Neutrophil (primary cell): ENCODE results near the gene SHC1.

Experiments used
- H3K27ac ChIP-seq: fragments of 200-600 bp; sonication (generic); 2 replicates; pipeline ENCODE4 v1.5.1; 2016; ENCODE audit warnings: mild to moderate bottlenecking, moderate library complexity
- H3K27me3 ChIP-seq: fragments of 200-600 bp; sonication (generic); 2 replicates; pipeline ENCODE4 v1.6.0; 2016; ENCODE audit warnings: mild to moderate bottlenecking
- H3K36me3 ChIP-seq: fragments of 200-600 bp; sonication (generic); 2 replicates; pipeline ENCODE4 v1.5.1; 2017
- H3K4me1 ChIP-seq, 2 experiments: fragments of 200-600 bp in 1 of 2; sonication (generic) in 1 of 2; 1 replicate in 1 of 2; 2 replicates in 1 of 2; pipeline versions ENCODE4 v1.5.1 to v1.6.1; 2013 to 2016; ENCODE audit warnings: low read depth in 1 of 2, low read length in 1 of 2, mild to moderate bottlenecking in 1 of 2, moderate library complexity in 1 of 2; ENCODE audit not compliant: control insufficient read depth in 1 of 2, insufficient read depth in 1 of 2
- H3K4me3 ChIP-seq, 2 experiments: fragments of 200-600 bp in 1 of 2; sonication (generic) in 1 of 2; 1 replicate in 1 of 2; 2 replicates in 1 of 2; pipeline ENCODE4 v1.5.1; 2013 to 2016; ENCODE audit warnings: low read depth in 1 of 2, low read length in 1 of 2, mild to moderate bottlenecking in 1 of 2, moderate library complexity in 1 of 2
- H3K9me3 ChIP-seq: fragments of 200-600 bp; sonication (generic); 2 replicates; pipeline ENCODE4 v1.5.1; 2016
- TF ChIP-seq, protein P1 (sequence below): fragments of 200-600 bp; sonication (generic); IDR thresholded peaks from 2 replicates; pipeline ENCODE4 v1.5.1; 2016; ENCODE audit warnings: antibody characterized with exemption

Gene SHC1

DNA sequence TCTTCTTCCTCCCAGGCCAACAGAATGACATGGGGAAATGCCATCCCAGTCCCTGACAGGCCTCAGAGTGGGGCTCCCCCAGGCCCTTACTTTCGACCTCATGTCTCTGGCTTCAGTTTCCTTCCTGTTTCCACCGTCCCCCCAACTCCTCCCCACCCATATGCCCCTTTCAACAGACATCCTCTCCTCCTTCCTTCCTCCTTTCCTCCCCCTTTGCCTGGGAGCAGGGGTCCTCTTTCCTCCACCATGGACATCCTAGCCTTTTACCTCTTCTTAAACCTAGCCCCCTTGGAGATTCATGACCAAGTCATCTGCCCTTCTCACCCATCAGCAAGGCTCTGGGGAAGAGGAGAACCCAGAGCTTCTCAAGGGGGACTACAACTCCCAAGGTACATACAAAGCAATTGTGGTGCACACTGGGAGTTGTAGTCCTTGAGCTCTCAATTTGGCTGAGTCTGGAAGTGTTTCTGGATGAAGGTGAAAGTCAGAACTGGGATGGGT lies 36.1 kb upstream of the SHC1 start:
- H3K27ac ChIP-seq, result peak overlapping the region; percentile 97
- no peaks in the 10 kb centered on the region for H3K27me3 ChIP-seq
- H3K4me1 ChIP-seq, result peaks cover 74 to 80% of the 10 kb centered on the region in 2 experiments
- H3K4me3 ChIP-seq, result peak overlapping the region; percentile 85 to 95
- TF ChIP-seq, protein P1, sequence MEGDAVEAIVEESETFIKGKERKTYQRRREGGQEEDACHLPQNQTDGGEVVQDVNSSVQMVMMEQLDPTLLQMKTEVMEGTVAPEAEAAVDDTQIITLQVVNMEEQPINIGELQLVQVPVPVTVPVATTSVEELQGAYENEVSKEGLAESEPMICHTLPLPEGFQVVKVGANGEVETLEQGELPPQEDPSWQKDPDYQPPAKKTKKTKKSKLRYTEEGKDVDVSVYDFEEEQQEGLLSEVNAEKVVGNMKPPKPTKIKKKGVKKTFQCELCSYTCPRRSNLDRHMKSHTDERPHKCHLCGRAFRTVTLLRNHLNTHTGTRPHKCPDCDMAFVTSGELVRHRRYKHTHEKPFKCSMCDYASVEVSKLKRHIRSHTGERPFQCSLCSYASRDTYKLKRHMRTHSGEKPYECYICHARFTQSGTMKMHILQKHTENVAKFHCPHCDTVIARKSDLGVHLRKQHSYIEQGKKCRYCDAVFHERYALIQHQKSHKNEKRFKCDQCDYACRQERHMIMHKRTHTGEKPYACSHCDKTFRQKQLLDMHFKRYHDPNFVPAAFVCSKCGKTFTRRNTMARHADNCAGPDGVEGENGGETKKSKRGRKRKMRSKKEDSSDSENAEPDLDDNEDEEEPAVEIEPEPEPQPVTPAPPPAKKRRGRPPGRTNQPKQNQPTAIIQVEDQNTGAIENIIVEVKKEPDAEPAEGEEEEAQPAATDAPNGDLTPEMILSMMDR, result no peak
- H3K9me3 ChIP-seq, result no peaks in the 10 kb centered on the region
- H3K36me3 ChIP-seq, result peaks cover 9% of the 10 kb centered on the region

DNA sequence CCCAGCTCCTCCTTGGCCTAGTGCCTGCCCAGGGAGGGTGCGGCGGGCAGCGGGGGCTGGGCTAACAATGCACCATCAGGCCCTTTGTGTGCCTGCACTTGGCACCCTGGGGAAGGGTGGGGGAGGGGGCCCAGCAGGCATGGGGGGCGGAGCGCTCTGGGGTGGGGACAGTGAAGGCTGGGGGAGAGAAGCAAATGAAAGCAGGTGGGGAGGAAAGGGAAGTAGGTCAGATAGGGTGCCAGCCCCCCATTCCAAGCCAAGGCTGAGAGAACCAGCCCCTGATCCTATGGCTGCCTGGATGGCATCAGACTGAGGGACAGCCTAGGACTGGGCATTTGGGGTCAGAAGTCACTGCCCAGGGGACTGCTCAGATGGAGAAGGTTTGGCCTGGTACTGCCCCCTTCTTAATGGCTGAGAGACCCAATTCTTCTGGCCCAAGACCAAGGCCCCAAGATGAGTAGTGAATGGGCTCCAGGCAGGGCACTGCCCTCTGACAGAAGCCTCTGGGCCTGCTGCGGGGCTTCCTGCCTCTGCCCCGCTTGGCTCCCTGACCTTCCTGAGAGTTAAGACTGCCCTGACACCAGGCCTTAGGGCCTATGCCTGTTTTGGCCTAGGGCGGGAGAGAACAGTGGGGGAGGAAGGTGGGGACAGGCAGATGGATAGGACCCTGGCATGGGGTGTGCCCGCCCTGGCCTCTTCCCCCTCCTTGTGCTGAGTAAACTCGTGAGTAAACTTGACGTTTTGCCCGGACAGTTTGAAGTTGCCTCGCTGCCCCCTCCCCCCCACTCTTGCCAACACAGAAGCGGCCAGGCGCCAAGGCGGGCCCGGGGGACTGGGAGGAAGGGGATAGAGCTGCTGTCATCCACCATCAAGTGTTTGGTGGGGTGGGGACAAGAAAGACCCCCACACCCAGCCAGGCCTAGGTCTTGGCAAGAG lies 34.8 kb upstream of the SHC1 start:
- H3K9me3 ChIP-seq, result no peaks in the 10 kb centered on the region
- H3K36me3 ChIP-seq, result no peaks in the 10 kb centered on the region
- H3K27ac ChIP-seq, result peak overlapping the region; percentile 97
- TF ChIP-seq, protein P1, result no peak
- H3K27me3 ChIP-seq, result no peaks in the 10 kb centered on the region
- peaks cover 68 to 79% of the 10 kb centered on the region in 2 experiments for H3K4me1 ChIP-seq
- H3K4me3 ChIP-seq, result peak overlapping the region; percentile 85 to 100

DNA sequence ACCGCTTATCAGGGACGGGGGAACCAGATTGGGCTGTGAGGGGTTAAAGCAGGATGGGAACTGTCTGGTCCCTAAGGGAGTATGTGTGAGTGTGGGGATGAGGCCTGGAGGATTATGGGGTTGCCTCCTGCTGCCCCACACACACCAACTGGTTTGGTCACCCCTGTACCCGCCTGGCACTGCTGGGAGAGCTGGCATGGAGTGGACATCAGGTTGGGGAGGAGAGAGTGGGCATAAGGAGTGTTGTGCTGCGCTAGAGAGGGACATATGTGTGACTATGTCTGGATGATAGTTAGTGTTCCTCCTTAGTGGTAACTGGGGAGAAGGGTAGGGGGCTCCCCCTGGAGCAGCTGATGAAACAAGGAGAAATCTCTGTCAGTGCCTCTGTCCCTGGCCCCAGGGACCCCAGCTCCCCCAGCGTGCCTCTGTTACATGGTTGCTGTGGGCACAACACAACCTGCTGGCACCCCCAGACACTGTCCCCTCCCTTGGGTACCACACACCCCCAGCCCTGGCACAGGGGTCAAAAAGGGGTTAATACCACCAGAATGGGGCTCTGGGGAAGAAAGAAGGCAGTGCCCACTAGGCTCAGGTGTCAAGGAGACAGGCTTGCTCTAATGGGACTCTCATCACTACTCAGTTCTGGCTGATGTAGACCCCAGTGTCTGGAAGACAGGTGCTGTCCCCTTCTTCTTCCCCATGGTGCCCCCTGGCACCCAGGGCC lies 34.0 kb upstream of the SHC1 start:
- Histone ChIP-seq H3K4me3 (peak overlapping the region; percentile 85 to 100), H3K4me1 (peaks cover 68 to 79% of the 10 kb centered on the region in 2 experiments), H3K27me3 (no peaks in the 10 kb centered on the region), H3K36me3 (no peaks in the 10 kb centered on the region), H3K9me3 (no peaks in the 10 kb centered on the region), H3K27ac (peak overlapping the region; percentile 97)
- TF ChIP-seq, protein P1, result no peak

DNA sequence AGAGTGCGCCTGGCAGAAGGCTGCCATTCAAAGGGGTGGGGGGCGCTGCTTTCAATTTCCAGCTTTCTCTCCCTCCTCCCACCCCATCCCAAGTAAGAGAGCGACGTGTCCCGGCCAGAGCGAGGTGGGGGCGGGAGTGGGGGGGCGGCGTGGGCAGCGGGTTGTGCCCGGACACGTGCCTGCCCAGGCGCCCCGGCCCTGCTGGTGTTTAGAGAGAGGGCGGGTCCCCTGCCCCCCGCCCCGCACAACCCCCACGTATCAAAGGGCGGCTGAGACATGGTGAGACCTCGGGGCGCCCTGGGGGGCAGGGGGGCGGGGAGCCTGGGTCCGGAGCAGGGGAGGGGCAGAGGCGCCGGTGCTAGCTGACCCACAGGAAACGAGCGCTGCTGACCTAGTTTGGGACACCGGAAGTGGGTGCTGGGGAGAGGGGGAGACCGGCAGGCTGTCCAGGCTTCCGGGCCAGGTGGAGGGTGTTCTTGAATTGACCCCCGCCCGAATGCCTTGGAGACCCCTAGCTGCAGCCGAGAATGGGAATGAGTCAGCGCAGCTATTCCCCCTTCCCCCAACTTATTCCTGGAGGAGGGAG lies 33.3 kb upstream of the SHC1 start:
- Histone ChIP-seq H3K4me3 (peak overlapping the region; percentile 85 to 100), H3K9me3 (no peaks in the 10 kb centered on the region), H3K4me1 (peaks cover 68 to 79% of the 10 kb centered on the region in 2 experiments), H3K36me3 (no peaks in the 10 kb centered on the region), H3K27ac (peak overlapping the region; percentile 97), H3K27me3 (no peaks in the 10 kb centered on the region)
- TF ChIP-seq, protein P1, result peak; percentile 7

DNA sequence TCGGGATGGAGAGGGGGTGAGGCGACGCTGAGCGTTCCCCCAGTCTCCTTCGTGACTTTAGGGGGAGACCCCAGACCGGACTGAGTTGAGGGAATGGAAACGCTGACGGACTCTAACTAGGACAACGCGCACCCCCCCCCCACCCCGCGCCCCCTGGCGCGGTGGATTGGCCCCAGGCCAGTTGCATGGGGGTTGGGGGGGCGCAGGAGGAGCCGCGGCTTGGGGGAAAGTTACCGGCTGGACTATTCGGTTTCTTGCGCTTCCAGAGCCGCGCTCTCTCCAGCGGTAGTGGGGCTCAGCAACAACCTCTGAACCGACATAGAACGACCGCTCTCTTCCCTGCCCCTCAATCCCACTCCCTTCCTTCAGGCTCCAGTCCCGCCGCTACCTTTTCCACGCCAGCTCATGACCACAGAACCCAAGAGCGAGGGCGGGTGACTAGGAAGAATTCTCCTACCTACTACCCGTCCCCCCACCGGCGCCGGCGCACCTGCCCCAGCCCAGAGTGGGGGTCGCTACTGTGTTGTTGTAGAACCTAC lies 32.7 kb upstream of the SHC1 start:
- H3K4me1 ChIP-seq, result peaks cover 69 to 77% of the 10 kb centered on the region in 2 experiments
- H3K27me3 ChIP-seq, result no peaks in the 10 kb centered on the region

More for the DNA sequence above, 32.7 kb upstream of the SHC1 start:
- H3K36me3 ChIP-seq, result no peaks in the 10 kb centered on the region
- no peaks in the 10 kb centered on the region for H3K9me3 ChIP-seq
- TF ChIP-seq, protein P1, result no peak
- H3K4me3 ChIP-seq, result peak overlapping the region; percentile 85 to 100
- H3K27ac ChIP-seq, result peak overlapping the region; percentile 97
